GM18498 (cell line): ENCODE data around the gene DLX4.

Source experiments
- ATAC-seq: cut with Tn5 transposase; IDR thresholded peaks from one replicate; pipeline ENCODE4 v1.9.1; 2021; ENCODE audit warnings: mild to moderate bottlenecking, moderate library complexity; ENCODE audit not compliant: unreplicated experiment

The DLX4 gene

GRCh38 chr17:49967621-49968404 is 1.2 kb upstream of the DLX4 start:
- no peak for ATAC-seq

- ATAC-seq, result peak; percentile 59
Observed at GRCh38 chr17:49968405-49969133, 421 bp upstream of the DLX4 start.

DNA sequence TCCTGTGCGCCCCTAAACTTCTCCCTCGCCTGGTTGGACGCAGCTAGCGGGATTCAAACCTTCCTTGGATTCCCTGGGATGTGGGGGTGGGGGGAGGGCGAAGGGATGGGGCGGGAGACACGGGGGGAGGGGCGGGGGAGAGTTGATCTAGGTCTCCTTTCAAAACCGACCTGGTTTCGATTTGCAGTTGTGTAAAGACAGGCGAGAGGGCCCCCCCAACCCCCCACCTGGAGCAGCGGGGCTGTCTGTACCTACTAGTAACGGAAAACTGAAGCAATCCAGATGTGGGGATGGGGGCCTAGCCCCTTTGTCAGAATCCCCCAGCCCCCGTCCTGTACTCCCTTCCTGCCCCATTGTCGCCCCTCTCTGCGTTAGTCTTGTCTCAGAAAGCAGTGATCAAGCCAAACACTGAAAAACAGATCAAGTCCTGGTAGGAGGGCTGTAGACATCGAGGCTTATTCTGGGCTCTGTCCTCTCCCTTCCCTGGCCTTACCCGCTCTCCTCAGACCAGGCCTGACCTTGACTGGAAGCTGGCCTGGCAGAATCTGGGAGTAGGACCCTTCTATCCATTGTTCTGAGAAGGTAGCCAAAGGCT is 902 bp downstream of the DLX4 start:
- no peak for ATAC-seq

- no peak for ATAC-seq
Observed at GRCh38 chr17:49970498-49970897, 1.5 kb downstream of the DLX4 start.

DNA sequence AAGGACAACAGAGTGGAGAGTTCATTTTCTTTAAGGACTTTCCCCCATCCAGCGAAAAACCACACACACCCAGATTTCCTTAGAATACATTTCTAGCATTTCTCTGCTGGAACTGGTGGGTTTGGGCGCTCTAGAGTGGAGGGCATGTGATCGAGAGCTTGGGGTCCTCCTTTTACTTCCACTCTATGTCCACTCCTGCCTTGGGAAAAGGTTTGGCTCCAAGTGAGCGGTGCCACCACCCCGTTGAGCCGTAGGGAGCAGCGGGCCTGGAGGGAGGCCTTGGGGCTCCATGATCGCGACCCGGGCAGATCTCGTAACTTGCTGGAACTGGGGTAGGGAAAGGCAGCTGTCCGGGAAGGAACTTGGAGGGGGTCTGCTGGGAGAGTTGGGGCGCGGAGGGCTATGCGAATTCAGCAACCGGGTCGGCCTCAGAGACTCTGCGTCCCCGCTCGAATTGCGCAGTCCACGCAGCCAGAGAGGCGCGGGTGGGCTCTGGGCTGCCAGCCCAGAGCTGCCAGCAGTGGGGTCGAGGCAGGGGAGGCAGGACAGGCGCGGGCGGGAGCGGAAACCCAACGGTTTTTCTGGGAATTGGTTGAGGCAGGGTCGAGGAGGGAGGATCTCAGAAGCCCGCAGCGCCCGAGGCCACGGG is 2.3 kb downstream of the DLX4 start:
- ATAC-seq, result no peak

DNA sequence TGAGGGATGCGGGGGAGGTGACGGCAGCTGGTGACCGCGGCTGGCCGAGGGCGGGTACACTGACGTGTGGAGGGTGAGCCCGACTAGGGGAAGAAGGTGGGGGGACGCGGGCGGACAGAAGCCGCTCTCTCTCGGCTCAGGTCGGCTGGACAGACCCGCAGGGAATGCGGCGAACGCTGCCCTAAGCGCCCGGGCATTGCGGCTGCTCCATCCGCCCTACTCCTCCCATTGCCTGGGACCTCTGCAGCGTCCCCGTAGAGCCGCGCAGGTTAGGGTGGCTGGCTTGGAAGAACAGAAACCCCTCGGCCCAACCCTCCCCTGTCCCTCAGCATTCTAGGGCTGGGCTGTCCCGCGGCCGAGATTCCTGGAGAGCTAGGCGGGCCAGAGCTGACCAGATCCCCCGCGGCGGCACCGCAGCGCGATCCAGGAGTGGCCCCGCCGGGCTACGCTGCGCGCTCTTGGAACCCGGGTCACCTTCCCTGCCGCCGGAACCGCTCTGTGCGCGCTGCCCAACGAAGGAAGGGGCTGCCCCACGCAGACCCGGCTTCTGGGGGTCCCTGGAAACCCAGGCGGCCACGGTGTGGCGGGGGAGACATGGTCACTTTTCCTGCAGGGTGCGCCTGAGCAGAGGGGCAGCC is 3.0 kb downstream of the DLX4 start:
- ATAC-seq, result no peak

DNA sequence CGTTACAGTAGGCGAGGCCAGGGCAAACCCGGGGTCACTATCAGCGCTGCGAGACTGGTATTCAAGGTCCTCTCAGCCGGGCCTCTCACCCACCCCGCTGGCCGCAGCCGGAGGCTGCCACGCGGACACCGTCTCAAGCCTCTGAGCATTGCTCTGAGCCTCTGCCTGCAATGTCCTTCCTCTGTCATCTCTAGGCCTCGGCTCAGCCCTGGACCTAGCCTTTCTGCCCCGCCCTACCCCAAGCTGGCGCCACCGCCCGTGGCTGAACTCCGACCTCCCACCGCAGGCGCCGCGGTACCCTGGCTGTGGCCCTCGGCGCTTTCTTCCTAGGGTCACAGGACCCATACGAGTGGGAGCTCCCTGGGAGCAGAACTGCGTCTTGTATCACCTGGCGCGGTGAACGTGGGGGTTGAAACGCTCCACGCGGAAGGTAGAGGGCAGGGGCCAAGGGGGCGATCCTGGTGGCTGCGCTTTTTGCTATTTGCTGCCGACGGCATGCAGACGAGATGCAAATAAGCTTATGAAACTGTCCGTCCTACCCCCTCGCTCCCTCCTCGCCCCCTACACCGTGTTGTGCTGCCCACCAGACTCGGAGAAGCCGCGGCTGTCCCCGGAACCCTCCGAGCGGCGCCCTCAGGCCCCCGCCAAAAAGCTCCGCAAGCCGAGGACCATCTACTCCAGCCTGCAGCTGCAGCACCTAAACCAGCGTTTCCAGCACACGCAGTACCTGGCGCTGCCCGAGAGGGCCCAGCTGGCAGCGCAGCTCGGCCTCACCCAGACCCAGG is 3.7 kb downstream of the DLX4 start:
- ATAC-seq, result no peak

DNA sequence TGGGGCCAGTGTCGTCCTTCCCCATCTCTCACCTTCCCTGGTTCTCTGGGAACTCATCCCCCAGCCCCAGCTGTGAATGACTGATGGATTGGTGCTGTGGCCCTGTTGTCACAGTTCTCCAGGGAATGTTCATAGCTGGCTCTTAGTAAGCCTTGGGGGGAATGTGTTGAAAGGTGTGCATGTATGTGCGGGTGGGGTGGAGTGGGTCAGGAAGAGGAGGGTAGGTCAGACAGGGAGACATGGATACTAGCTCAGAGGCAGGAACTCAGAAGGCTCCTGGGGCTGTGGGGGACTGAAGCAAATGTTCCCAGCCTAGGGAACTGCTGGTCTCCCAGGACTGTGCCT is 4.3 kb downstream of the DLX4 start:
- ATAC-seq, result no peak

DNA sequence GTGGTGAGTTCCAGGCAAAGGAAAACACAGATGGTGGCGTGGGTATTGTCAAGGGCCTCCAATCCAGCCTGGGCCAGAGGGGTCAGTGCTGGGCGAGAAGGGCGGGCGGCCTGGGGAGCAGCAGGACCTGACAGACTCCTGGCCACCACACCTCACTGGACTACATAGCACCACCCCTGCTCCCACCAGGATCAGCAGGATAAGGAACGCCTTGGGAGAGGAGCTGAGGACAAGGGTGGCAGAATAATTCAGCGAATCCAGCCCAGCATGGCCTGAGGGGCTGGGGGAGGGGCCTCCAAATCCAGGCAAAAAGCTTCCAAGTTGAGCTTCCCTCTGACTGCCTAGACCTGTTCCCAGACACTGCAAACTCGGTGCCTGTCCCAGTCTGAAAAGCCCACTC is 6.5 kb downstream of the DLX4 start:
- no peak for ATAC-seq

DNA sequence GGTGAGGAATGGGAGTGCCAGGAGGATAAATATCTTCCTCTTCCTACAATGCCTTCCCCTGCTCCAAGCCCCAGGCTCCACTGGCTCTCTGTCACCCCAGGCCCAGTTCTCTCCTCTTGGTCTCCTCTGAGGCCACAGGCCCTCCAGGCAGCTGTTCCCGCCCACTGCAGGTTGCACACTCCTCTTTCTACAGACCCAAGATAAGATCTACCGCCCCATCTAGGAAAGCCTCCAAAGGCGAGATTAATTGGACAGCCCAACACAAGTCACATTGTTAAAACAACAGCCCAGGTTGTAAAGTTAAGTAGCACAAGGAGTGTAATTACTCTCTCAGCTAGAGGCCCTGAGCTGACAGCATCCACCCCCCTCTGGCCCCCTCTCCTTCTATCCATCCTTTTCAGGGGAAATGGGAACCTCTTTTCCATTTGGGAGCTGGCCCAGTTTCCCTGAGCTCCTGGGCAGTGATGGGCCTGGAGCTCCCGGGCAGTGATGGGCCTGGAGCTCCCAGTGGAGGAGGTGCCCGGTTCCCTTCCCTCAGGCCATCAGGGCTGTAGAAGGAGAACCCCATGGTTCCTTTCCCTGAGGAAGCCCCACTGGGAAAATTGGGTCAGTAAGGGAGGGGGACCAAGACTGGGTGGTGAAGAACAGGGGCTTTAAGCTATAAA is 7.3 kb downstream of the DLX4 start:
- ATAC-seq, result no peak

- ATAC-seq, result no peak
Observed at GRCh38 chr17:49976828-49977202, 7.8 kb downstream of the DLX4 start.

GRCh38 chr17:49977463-49978389 is 8.7 kb downstream of the DLX4 start:
- no peak for ATAC-seq

DNA sequence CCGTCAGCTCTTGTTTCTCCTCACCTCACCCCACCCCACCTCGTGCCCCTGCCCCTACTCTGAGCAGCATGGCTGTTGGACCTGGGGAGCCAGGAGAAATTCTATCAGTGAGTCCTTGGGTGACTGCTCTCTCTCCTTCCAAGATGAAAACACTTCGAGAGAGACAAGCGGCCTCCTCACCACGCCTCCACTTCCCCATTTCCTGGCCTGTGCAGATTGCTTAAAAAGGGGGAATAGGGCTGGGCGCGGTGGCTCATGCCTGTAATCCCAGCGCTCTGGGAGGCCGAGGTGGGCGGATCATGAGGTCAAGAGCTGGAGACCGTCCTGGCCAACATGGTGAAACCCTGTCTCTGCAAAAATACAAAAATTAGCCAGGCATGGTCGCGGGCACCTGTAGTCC is 9.5 kb downstream of the DLX4 start:
- no peak for ATAC-seq

GRCh38 chr17:49979748-49980479 is 10.9 kb downstream of the DLX4 start:
- no peak for ATAC-seq

DNA sequence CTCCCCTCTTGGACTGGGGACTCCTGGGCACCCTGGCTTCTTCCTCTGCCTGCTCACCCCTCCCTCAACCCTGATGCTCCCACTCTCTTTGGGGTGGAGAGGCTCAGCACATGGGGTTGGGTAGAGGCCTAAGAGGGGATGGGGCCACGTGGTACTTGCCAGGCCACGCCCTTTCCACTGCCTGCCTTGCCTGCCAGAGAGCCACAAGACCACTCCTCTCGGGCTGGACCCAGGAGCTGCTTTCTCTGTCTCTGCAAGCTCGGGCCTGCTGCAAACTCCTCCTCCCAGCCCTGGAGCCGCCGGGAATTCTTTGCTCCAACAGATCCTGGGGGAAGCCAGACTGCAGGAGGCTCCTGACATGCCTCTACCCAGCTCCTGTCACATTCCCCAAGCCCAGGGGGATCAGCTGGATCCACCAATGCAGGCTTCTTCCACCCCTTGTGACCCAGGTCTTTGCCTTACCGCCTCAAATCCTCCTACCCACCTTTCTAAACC is 11.8 kb downstream of the DLX4 start:
- ATAC-seq, result no peak

DNA sequence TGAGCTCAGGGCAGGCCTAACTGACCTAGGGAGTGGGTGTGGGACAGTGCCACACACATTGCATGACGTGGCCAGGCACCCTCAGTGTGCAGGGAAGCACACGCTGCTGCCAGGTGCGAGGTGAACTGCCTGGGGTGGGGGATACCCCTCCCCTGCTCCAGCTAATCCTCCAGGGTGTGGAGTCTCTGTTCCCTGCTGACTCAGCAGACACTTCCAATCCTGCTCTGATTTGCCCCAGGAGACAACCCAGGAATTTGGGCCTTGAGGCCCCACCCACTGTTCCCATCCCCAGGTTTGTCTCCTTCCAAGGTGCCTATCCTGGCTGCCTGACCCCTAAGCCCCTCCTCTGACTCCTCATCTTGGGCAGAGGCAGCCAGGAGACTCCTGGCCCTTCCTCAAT is 15.3 kb downstream of the DLX4 start:
- ATAC-seq, result no peak

DNA sequence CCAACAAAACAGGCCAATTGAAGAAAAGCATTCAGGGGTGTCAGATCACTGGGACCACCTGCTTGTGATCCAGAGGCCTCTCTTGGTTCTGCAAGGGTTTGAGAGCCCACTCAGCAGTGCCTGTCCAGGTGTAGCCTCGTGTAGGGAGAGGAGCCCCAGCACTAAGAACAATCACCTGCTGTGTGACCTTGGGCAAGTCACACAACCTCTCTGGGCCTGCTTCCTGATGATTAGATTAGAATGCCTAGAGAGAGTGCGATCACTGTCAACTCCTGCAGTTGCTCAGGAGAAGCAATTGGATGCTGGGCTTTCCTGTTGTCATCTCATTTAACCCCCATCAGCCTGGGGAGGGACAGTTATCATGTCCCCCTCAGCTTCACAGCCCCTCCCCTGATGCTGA is 15.8 kb downstream of the DLX4 start:
- no peak for ATAC-seq
